Eye (tissue), 1 donor: ENCODE results near the gene HNRNPUL2.

ENCODE experiments used
- DNase-seq: peaks from one replicate; pipeline ENCODE4 v3.0.0-alpha.2; 2015

HNRNPUL2 gene

DNA sequence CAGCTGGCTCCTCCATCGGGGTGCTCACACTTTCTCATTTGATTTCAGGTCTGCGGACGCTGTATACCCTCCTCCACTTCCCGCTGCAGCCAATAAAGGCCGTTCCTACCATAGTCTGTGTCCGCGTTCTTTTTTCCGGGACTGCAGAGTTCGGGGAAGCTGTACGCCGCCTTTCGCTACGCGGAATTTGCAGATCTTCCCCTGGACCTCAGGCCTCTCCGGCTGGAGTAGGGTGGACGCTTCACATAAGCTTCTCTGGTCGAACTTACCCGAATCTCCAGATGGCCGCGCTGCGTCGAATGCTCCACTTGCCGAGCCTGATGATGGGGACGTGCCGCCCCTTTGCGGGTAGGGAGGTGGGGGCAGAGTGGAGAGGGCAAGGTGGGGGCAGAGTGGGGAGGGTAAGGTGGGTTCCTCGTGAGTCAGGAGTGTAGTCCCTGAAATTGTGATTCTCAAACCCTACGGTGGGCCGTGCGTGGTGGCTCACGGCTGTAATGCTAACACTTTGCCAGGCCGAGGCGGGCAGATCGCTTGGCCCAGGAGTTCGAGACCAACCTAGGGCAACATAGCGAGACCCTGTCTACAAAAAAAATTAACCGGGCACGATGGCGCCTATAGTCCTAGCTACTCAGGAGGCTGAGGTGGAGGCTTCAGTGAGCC lies 61.5 kb downstream of the HNRNPUL2 start:
- DNase-seq, result no peak

DNA sequence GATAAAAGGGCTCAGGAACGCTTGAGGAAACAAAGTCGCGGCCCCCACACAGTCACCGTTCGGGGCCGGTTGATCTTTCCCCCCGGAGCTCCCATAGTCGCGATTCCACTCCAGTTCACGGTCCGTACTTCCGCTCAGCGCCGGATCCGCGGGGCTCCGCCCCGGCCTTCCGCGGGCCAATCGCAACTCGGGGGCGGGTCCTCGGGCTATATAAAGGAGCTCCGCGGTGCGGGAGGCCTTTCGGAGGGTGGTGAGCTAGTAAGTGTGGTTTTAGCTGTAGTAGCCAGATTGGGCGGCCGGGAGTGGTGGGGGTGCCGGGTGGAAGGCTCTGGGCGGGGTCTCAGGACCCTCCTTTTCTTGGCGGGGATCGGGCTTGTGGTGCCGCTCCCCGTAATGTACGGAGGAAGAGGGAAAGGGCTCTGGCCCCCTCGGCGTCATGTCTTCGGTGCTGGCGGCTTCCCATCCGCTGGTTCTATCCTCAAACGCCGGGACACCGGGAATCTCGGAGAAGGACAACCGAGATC lies 62.1 kb downstream of the HNRNPUL2 start, which contains the start of the genes C11orf98 and CSKMT:
TSS of gene C11orf98 (minus strand) at position 136 of the 524 bp plus-strand sequence. CDS start at position 95, 41 bp downstream.
TSS of gene CSKMT (plus strand) at position 238 of the 524 bp plus-strand sequence. CDS start 568 bp downstream, outside the sequence.
- peak; percentile 98 for DNase-seq

DNA sequence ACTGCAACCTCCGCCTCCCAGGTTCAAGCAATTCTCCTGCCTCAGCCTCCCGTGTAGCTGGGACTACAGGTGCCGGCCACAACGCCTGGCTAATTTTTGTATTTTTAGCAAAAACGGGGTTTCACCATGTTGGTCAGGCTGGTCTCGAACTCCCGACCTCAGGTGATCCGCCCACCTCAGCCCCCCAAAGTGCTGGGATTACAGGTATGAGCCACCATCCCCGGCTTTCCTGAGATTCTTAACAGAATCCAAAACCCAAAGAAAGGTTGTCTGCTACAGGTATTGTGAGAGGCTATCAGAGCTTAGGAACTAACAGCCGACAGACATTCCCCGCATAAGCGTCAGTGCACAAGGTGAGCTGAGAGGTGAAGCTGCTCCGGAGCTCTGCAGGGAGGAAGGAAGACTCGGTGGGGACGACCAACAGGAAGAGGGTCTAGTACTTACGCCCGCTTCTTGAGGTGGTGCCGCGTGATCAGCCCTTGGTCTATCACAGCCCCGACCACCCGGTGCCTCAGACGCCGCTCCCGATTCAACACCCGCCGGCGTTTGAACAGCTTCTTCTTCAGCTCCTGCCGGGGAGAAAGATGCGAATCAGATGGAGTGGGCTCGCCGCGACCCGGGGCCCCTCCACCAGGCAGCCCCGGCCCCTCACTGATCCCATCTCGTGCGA lies 62.7 kb downstream of the HNRNPUL2 start:
- no peak for DNase-seq
